NCI-H446 treated with DMSO at 0.1 percent for 48 hours (cell line): ENCODE data around the gene JAK1.

Experiments used
- DNase-seq: peaks from one replicate; lab custom pipeline; 2025; lab: John Stamatoyannopoulos, UW

Gene JAK1

GRCh38 chr1:64980745-64981600 is 14.6 kb upstream of the JAK1 start:
- no peak for DNase-seq

DNA sequence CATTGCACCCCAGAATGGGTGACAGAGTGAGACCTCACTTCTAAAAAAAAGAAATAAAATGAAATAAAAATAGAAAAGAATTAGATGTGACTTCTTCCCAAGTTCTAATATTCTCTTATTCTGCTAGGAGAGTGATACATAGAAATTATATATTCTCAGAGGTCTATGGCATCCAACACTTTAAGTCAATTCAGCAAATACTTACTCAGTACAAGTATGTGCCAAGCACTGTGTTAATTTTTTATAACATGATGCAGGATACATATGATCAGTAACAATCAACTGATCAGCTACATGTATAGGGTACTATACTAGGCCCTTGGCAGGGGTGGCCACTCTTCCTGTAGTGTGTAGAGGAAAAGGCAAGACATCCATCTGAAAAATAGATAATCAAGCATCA is 13.0 kb upstream of the JAK1 start:
- no peak for DNase-seq

DNA sequence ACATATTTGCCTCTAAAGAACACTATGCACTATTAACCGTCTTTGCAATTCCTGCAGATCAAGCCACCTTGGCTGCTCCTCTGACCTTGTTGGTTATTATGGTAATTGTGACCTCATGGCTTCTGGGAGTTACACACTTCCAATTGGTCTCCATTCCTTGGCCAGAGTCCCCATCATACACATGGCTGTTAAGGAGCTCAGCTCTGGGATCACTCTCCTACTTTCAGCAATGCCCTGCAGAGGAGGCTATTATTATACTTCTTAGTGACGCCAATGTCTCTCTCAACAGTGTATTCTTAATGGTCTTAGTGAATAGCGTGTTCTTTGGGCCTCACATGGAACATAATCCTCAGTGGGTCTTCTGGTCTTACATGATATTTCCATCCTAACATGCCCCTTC is 10.0 kb upstream of the JAK1 start:
- no peak for DNase-seq

GRCh38 chr1:64975740-64976139 is 9.4 kb upstream of the JAK1 start:
- no peak for DNase-seq

DNA sequence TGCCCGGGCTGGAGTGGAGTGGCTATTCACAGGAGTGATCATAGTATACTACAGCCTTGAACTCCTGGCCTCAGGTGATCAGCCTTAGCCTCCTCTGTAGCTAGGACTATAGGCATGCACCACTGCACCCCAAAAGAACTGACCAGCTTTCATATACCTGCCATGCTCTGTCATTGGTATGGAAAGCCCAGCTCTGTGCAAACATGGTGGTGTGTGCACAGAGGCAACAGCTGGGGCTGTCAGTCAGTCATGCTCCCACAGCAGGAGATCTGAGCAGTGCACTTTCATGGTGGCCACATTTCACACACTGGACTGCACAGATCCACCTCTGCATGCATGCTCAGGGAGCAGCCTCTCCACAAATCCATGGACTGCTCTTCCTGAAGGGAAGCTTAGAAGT is 8.8 kb upstream of the JAK1 start:
- DNase-seq: no peak

DNA sequence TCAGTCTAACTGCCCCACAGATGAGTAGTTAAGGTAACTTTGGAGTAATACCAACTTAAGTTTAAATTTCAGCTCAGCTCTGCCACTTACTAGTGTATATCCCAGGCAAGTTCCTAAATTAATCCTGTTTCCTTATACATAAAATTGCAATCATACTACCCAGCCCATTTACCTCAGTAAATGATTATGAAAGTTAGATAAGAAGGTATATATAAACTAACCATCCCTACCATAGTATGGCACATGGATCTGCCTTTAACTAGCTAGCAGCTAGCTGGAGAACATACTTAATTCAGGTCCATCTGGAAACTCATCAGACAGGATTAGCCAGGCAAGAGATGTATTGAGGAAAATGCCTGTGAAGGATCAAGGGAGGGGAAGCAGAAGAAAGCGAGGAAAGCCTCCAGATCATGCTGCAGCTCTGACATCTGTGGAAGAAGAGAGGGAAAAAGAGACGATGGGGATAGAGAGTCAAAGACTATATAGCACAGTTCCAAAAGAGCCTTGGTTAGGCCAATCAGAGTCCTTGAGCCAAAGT is 8.0 kb upstream of the JAK1 start:
- DNase-seq: no peak

DNA sequence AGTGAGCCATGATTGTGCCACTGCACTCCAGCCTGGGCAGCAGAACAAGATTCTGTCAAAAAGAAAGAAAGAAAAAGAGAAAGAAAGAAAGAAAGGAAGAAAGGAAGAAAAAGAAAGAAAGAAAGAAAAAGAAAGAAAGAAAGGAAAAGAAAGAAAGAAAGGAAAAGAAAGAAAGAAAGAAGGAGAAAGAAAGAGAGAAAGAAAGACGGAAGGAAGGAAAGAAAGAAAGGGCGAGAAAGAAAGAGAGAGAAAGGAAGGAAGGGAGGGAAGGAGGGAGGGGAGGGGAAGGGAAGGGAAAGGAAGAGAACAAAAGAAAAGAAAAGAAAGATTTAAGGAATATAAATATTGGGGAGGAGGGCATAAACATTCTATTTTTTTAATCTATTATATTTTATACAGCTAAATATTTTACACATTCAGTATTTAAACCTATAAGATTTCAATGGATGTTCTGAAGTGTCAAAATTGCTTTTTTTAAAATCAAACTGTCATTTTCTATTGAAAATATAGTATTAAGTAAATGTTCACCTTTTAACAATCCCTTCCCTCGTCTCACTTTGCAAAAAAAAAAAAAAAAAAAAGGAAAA is 6.8 kb upstream of the JAK1 start:
- DNase-seq: no peak

- DNase-seq: no peak
Observed at GRCh38 chr1:64969305-64970046, 3.1 kb upstream of the JAK1 start.

DNA sequence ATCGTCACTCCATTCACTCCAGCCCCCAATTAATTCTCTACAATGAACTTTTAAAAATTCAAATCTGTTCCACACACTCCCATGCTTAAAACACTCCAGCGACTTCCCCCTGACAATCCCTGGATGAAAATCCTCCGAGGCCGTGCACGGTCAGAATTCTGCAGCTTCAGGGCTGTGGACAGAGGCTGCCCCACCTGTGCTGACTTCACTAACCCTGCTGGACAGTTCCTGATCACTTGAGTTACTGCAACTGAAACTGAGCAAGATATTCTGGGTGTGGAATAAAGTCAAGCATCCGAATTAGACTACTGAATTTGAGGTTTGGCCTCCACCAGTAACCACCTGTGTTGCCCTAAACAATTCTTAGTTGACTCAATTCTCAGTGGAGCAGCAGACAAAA is 1.0 kb upstream of the JAK1 start:
- no peak for DNase-seq

GRCh38 chr1:64965366-64966157 is 787 bp downstream of the JAK1 start:
- no peak for DNase-seq

- DNase-seq: no peak
Observed at GRCh38 chr1:64963466-64963865, 2.9 kb downstream of the JAK1 start.

- no peak for DNase-seq
Observed at GRCh38 chr1:64962441-64962840, 3.9 kb downstream of the JAK1 start.

DNA sequence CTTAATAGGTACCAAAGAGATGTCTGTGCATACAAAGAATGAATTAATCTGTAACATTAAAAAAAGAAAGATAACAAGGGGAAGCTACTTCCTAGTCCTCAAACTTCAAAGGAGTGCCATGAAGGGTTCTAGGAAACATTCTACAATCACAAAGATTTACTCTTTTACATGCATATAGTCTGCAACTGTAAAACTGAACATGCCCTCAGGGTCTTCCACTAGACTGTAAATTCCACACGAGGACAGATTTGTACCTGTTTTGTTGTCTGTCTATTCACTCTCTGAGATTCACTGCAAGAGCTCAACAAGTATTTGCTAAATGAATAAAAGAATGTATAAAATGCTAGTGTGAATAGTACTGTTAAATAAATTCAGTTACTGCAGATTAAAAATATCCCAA is 4.4 kb downstream of the JAK1 start:
- DNase-seq: no peak

- no peak for DNase-seq
Observed at GRCh38 chr1:64960731-64961130, 5.6 kb downstream of the JAK1 start.

DNA sequence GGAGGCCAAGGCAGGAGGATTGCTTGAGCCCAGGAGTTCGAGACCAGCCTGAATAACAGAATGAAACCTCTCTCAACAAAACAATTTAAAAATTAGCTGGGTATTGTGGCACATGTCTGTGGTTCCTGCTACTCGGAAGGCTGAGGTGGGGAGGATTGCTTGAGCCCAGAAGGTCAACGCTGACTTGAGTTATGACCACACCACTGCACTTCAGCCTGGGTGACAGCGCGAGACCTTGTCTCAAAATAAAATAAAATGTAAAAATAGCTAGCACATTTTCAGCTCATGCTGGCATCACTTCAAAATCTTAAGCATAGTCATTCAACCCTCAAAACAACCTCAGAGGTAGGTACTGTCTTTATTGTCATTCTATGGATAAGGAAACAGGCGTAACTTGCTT is 6.4 kb downstream of the JAK1 start:
- DNase-seq: no peak

GRCh38 chr1:64956733-64957441 is 9.5 kb downstream of the JAK1 start:
- DNase-seq: peak; percentile 13

DNA sequence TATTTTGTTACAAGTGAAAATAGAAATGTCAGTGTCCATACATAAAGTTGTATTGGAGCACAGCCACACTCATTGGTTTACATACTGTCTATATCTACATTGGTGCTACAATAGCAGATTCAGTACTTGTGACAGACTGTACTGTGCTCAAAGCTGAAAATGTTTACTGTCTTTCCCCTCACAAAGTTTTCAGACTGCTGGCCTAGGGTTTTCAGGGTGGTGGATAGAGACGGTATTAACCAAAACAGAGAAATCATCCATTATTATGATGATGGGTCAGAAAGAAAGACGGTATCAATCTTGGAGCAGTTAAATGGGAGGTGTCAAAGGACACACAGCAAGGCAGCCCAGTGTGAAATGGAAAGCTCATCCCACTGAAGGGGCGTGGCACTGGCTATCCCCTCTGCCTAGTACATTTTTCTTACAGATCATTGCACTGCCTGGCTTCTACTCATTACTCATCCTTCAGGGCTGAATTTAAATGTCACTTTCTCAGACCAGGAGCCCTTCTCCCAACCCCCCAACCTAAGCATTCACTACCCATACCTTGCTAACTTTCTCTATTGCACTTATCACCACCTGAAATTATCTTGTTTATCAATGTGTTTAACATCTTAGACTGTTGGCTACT is 10.2 kb downstream of the JAK1 start:
- peak; percentile 28 for DNase-seq

GRCh38 chr1:64955097-64956009 is 11.0 kb downstream of the JAK1 start:
- no peak for DNase-seq

GRCh38 chr1:64953241-64953640 is 13.1 kb downstream of the JAK1 start:
- DNase-seq: no peak

GRCh38 chr1:64950284-64950809 is 16.0 kb downstream of the JAK1 start:
- no peak for DNase-seq
